Measurements from ENCODE around the gene LPAR3. TPM values are rescaled to one million over a fixed set of nuclear protein-coding genes. Genes with fewer than 3 reads are reported as not detected.

LPAR3 gene
- total and polyA plus RNA-seq, 2 of the 4 experiments (the other 2 are of a cell fraction) = 0.09 to 0.18 TPM

DNA sequence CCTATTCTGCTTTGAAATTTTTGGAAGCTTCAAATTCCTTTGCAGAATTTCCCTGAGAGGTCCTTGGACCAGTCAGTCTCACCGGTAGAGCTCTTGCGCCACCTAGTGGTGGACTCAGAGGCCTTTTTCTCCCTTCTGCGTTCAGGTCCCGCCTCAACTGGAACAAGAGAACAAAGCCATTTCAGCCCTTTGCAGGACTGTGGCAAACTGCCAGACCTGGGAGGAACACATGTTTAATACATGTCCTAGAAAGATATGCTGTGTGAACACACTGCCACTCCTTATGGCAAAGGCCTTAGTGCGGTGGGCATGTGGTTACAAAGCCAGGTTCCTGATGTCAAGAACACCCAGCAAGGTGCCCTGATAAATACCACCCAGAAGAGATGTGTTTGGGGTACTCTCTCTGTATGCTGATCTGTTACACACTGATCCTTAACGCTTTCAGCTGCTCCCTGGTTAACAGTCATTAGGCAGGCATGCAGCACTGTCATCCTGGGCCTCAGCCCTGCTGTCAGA is 120.5 kb downstream of the LPAR3 start:
- H3K56ac ChIP-seq (ENCODE audit: extremely low read depth, insufficient read depth, low read length) = no peak overlapping the region
- H3K79me1 ChIP-seq (ENCODE audit: low read depth in 1 of 2, low read length in 2 of 2) = no peaks in the 10 kb centered on the region
- no peak overlapping the region for H3K18ac ChIP-seq (ENCODE audit: low read depth, low read length)
- H3K9me3 ChIP-seq (ENCODE audit: control insufficient read depth, insufficient read depth, low read length) = no peaks in the 10 kb centered on the region
- no peak overlapping the region for H2AK5ac ChIP-seq (ENCODE audit: low read depth, low read length)
- no peak for TF ChIP-seq POLR2A (IDR thresholded peaks at IDR 0.05; ENCODE audit: low read depth, low read length)
- TF ChIP-seq, protein P1, sequence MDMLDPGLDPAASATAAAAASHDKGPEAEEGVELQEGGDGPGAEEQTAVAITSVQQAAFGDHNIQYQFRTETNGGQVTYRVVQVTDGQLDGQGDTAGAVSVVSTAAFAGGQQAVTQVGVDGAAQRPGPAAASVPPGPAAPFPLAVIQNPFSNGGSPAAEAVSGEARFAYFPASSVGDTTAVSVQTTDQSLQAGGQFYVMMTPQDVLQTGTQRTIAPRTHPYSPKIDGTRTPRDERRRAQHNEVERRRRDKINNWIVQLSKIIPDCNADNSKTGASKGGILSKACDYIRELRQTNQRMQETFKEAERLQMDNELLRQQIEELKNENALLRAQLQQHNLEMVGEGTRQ (IDR thresholded peaks at IDR 0.05; ENCODE audit: low read depth, low read length) = no peak
- no peak for TF ChIP-seq RFX5 (IDR thresholded peaks at IDR 0.05; ENCODE audit: low read depth, low read length)
- TF ChIP-seq CEBPB (IDR thresholded peaks at IDR 0.05; ENCODE audit: low read depth, low read length) = no peak
- TF ChIP-seq, protein P2, sequence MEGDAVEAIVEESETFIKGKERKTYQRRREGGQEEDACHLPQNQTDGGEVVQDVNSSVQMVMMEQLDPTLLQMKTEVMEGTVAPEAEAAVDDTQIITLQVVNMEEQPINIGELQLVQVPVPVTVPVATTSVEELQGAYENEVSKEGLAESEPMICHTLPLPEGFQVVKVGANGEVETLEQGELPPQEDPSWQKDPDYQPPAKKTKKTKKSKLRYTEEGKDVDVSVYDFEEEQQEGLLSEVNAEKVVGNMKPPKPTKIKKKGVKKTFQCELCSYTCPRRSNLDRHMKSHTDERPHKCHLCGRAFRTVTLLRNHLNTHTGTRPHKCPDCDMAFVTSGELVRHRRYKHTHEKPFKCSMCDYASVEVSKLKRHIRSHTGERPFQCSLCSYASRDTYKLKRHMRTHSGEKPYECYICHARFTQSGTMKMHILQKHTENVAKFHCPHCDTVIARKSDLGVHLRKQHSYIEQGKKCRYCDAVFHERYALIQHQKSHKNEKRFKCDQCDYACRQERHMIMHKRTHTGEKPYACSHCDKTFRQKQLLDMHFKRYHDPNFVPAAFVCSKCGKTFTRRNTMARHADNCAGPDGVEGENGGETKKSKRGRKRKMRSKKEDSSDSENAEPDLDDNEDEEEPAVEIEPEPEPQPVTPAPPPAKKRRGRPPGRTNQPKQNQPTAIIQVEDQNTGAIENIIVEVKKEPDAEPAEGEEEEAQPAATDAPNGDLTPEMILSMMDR (conservative IDR thresholded peaks at IDR 0.05; ENCODE audit: low read depth, low read length) = peak; percentile 94
- TF ChIP-seq RCOR1 (IDR thresholded peaks at IDR 0.05; ENCODE audit: insufficient replicate concordance, low read length) = no peak
- TF ChIP-seq SMC3 (IDR thresholded peaks at IDR 0.05; ENCODE audit: low read depth, low read length) = peak; percentile 89
- no peak for TF ChIP-seq MAZ (IDR thresholded peaks at IDR 0.05; ENCODE audit: borderline replicate concordance, low read depth, low read length)
- no peak for TF ChIP-seq NFE2L2 (IDR thresholded peaks at IDR 0.05; ENCODE audit: low read depth, low read length)
- no peak for TF ChIP-seq FOS (IDR thresholded peaks at IDR 0.05; ENCODE audit: low read depth, low read length)
- TF ChIP-seq CHD1 (IDR thresholded peaks at IDR 0.05; ENCODE audit: low read depth, low read length) = no peak
- no peak for TF ChIP-seq MAFK (IDR thresholded peaks at IDR 0.05; ENCODE audit: low read depth, low read length)
- no peak for TF ChIP-seq MXI1 (IDR thresholded peaks at IDR 0.05; ENCODE audit: borderline replicate concordance, low read depth, low read length)
- TF ChIP-seq RAD21 (IDR thresholded peaks at IDR 0.05; ENCODE audit: low read length) = peak; percentile 94
- no peak overlapping the region for H2AK9ac ChIP-seq (replicated peaks; ENCODE audit: low read depth, low read length, poor library complexity)
- dilution Hi-C loops (cut with HindIII; ENCODE audit: low sequenced_read_pairs, unreplicated experiment) = no loop called here
- H4K5ac ChIP-seq (ENCODE audit: low read depth, low read length) = no peak overlapping the region
- H3K9me1 ChIP-seq (ENCODE audit: insufficient read depth, low read length) = no peaks in the 10 kb centered on the region
- H2BK15ac ChIP-seq (ENCODE audit: low read depth, low read length) = no peak overlapping the region
- H4K20me1 ChIP-seq (ENCODE audit: insufficient read depth, low read length) = no peaks in the 10 kb centered on the region
- intact Hi-C loops (cut with micrococcal nuclease) = loop anchor here (1.0 to 5.0 kb wide), 5 partner anchors 164 to 867 kb away; partner anchors contain the start of gene PRKACB
- no peak overlapping the region for H3K27ac ChIP-seq (ENCODE audit: insufficient read depth, low read length)
- H4K8ac ChIP-seq (ENCODE audit: low read depth in 2 of 2, low read length in 2 of 2) = peak overlapping the region in 1 of 2 experiments; percentile 29; a peak in 1 of 4 replicates
- no peak overlapping the region for H2AFZ ChIP-seq (replicated peaks; ENCODE audit: low read length, poor library complexity)
- peak overlapping the region; percentile 9; the same call in 1 of the 2 replicates for H3K4ac ChIP-seq (ENCODE audit: low read depth, low read length)
- H2BK5ac ChIP-seq (ENCODE audit: low read depth, low read length, poor library complexity, severe bottlenecking) = no peak overlapping the region
- no peak overlapping the region for H4K91ac ChIP-seq (ENCODE audit: insufficient read depth, low read depth, low read length)
- peaks cover 2% of the 10 kb centered on the region for H3K27me3 ChIP-seq (ENCODE audit: control insufficient read depth, insufficient read depth, low read length)
- ATAC-seq (ENCODE audit: low read depth) (peak; percentile 94), DNase-seq (peak; percentile 78)
- H3K14ac ChIP-seq (replicated peaks; ENCODE audit: low read depth, low read length) = 0 out of 2 replicates have a peak overlapping the region, but pooled peaks have one; percentile 5
- H3K4me1 ChIP-seq (ENCODE audit: control insufficient read depth, insufficient read depth, low read length) = no peaks in the 10 kb centered on the region
- ChIA-PET CTCF (interaction anchor here (0.6 to 1.7 kb wide), 19 partner anchors 9 to 645 kb away, joined by 3 to 12 read pairs (median 4); no protein-coding TSS in a partner anchor), POLR2A (ENCODE audit: unreplicated experiment) (interaction anchor here (0.5 kb wide), 1 partner anchor 365 kb away, joined by 6 read pairs; no protein-coding TSS in a partner anchor)
- no peak overlapping the region for H3K4me3 ChIP-seq (ENCODE audit: insufficient read depth, low read depth, low read length)
- no peak overlapping the region for H3K4me2 ChIP-seq (ENCODE audit: low read depth, low read length)
- H3K23ac ChIP-seq (ENCODE audit: low read depth, low read length) = no peak overlapping the region
- no peaks in the 10 kb centered on the region for H3K36me3 ChIP-seq (ENCODE audit: control insufficient read depth, insufficient read depth, low read length)
- no peak overlapping the region; the same call in 1 of the 2 replicates for H2BK20ac ChIP-seq (ENCODE audit: low read depth, low read length)
- H2BK120ac ChIP-seq (ENCODE audit: low read depth, low read length) = peak overlapping the region; percentile 17; the same call in 1 of the 2 replicates
- H3K9ac ChIP-seq (ENCODE audit: low read depth, low read length) = no peak overlapping the region
- in situ Hi-C loops (cut with MboI; ENCODE audit: low sequenced_read_pairs) = loop anchor here (5.0 to 25.0 kb wide), 3 partner anchors 165 to 848 kb away; no protein-coding TSS in a partner anchor
- 20% methylated on average over 1 of the region's 6 CpGs; no CpG with 5 or more reads in 1 of the 2 experiments for WGBS, 2 experiments (ENCODE audit: extremely low coverage in 2 of 2, insufficient read length in 1 of 2)
- BruUV-seq (replicated peaks) = no TSS peak

All from IMR-90 (cell line).